A673 (cell line): ENCODE measurements around the gene KBTBD12. TPM values are rescaled to one million over a fixed set of nuclear protein-coding genes. Genes with fewer than 3 reads are reported as not detected.

ENCODE experiments used
- BruUV-seq: library from RNA; stranded (reverse); fragments of 400-500 nt; replicated peaks from 2 replicates; lab custom pipeline; 2021; lab: Mats Ljungman, UMichigan
- CTCF ChIA-PET: fragments of 300-600 bp; sonication (Branson Sonifier 250); formaldehyde crosslinking; loops from one replicate; lab custom pipeline; 2022; ENCODE audit warnings: antibody characterized with exemption; lab: Charles Lee
- POLR2A ChIA-PET: fragments of 300-600 bp; sonication (Branson Sonifier 250); formaldehyde crosslinking; loops from one replicate; lab custom pipeline; 2022; ENCODE audit warnings: antibody characterized with exemption; ENCODE audit not compliant: low non-redundant PET; lab: Charles Lee
- DNase-seq: peaks from one replicate; pipeline ENCODE4 v3.0.0-alpha.2; 2015; ENCODE audit warnings: low spot score
- H3K27ac ChIP-seq: fragments of 200-600 bp; sonication (generic); 2 replicates; pipeline ENCODE4 v1.5.1; 2016; ENCODE audit warnings: mixed run types, low read depth, mild to moderate bottlenecking, mixed read lengths, antibody characterized with exemption, low read length; ENCODE audit not compliant: poor library complexity, severe bottlenecking
- H3K27me3 ChIP-seq: fragments of 200-600 bp; sonication (generic); replicated peaks from 2 replicates; pipeline ENCODE4 v1.6.1; 2017; ENCODE audit warnings: mixed run types, low read depth, mild to moderate bottlenecking, mixed read lengths, antibody characterized with exemption, low read length; ENCODE audit not compliant: insufficient read depth, poor library complexity
- H3K36me3 ChIP-seq: fragments of 200-600 bp; sonication (generic); 2 replicates; pipeline ENCODE4 v1.6.1; 2016; ENCODE audit warnings: mixed run types, mild to moderate bottlenecking, mixed read lengths, antibody characterized with exemption, low read length; ENCODE audit not compliant: insufficient read depth, poor library complexity, severe bottlenecking
- H3K4me1 ChIP-seq: fragments of 200-600 bp; sonication (generic); 2 replicates; pipeline ENCODE4 v1.6.1; 2017; ENCODE audit warnings: mixed run types, mild to moderate bottlenecking, mixed read lengths, antibody characterized with exemption, low read length; ENCODE audit not compliant: insufficient read depth, poor library complexity, severe bottlenecking
- H3K4me3 ChIP-seq: fragments of 200-600 bp; sonication (generic); 2 replicates; pipeline ENCODE4 v1.5.1; 2016; ENCODE audit warnings: low read depth, mixed run types, mild to moderate bottlenecking, mixed read lengths, low read length; ENCODE audit not compliant: poor library complexity, severe bottlenecking
- H3K9me3 ChIP-seq: fragments of 200-600 bp; sonication (generic); 2 replicates; pipeline ENCODE4 v1.6.1; 2016; ENCODE audit warnings: mixed run types, low read depth, mild to moderate bottlenecking, mixed read lengths, antibody characterized with exemption, low read length; ENCODE audit not compliant: poor library complexity, severe bottlenecking
- CTCF ChIP-seq: fragments of 300-800, 200-600 bp; sonication (generic); conservative IDR thresholded peaks from 2 replicates; pipeline ENCODE4 v1.5.1; 2017; ENCODE audit warnings: low read depth, mild to moderate bottlenecking, antibody characterized with exemption, low read length, moderate library complexity, mixed read lengths
- EZH2 ChIP-seq: fragments of 200-600 bp; sonication (generic); IDR thresholded peaks from 2 replicates; pipeline ENCODE4 v1.6.1; 2017; ENCODE audit warnings: borderline replicate concordance, low read depth, mild to moderate bottlenecking, mixed read lengths, antibody characterized with exemption, low read length; ENCODE audit not compliant: poor library complexity, severe bottlenecking
- intact Hi-C: fragments of 100-400 bp; cut with micrococcal nuclease; formaldehyde crosslinking; loops from one replicate; pipeline ENCODE4 v1.10.0; 2022; ENCODE audit not compliant: unreplicated experiment
- total RNA-seq: library from RNA; stranded (reverse); gene quantifications from 2 replicates; pipeline ENCODE4 v1.2.3, GENCODE V29; 2021

The KBTBD12 gene
- total RNA-seq, 1 experiment from 2014 or later, result not detected

- Histone ChIP-seq H3K4me3 (no peak overlapping the region), H3K9me3 (no peaks in the 10 kb centered on the region), H3K36me3 (no peaks in the 10 kb centered on the region), H3K27me3 (no peaks in the 10 kb centered on the region), H3K27ac (no peak overlapping the region), H3K4me1 (no peaks in the 10 kb centered on the region)
- DNase-seq, result no peak
- no TSS peak for BruUV-seq
- ChIA-PET POLR2A (no interaction called here), CTCF (no interaction called here)
- no peak for TF ChIP-seq EZH2
- no peak for TF ChIP-seq CTCF
- intact Hi-C loops, result no loop called here
Measured at GRCh38 chr3:127997961-127998360, 82.9 kb downstream of the KBTBD12 start.

- H3K27ac ChIP-seq, result no peak overlapping the region
- no TSS peak for BruUV-seq
Measured at GRCh38 chr3:127998596-127998995, 83.6 kb downstream of the KBTBD12 start.

GRCh38 chr3:127999509-128000106 lies 84.6 kb downstream of the KBTBD12 start:
- no peaks in the 10 kb centered on the region for H3K4me1 ChIP-seq
- no peaks in the 10 kb centered on the region for H3K27me3 ChIP-seq
- no peaks in the 10 kb centered on the region for H3K9me3 ChIP-seq
- H3K4me3 ChIP-seq, result no peak overlapping the region
- no peak for DNase-seq
- H3K27ac ChIP-seq, result no peak overlapping the region
- intact Hi-C loops, result no loop called here
- TF ChIP-seq EZH2, result no peak
- TF ChIP-seq CTCF, result no peak
- no TSS peak for BruUV-seq
- ChIA-PET CTCF (no interaction called here), POLR2A (no interaction called here)
- H3K36me3 ChIP-seq, result no peaks in the 10 kb centered on the region

More at GRCh38 chr3:127998596-127998995, 83.6 kb downstream of the KBTBD12 start:
- Histone ChIP-seq H3K4me3 (no peak overlapping the region), H3K27me3 (no peaks in the 10 kb centered on the region), H3K9me3 (no peaks in the 10 kb centered on the region), H3K36me3 (no peaks in the 10 kb centered on the region), H3K4me1 (no peaks in the 10 kb centered on the region)
- intact Hi-C loops, result no loop called here
- CTCF ChIA-PET, result no interaction called here
- no peak for TF ChIP-seq EZH2
- TF ChIP-seq CTCF, result no peak
- DNase-seq, result no peak
- POLR2A ChIA-PET, result no interaction called here
